HepG2 (cell line): ENCODE measurements around the gene NEDD8. TPM values are rescaled to one million over a fixed set of nuclear protein-coding genes. Genes with fewer than 3 reads are reported as not detected.

ENCODE experiments used
- ARID5B ChIP-seq: IDR thresholded peaks from 2 replicates; pipeline ENCODE4 v1.4.0; 2020; ENCODE audit warnings: mild to moderate bottlenecking, missing genetic modification reagents
- CEBPG ChIP-seq: IDR thresholded peaks from 2 replicates; pipeline ENCODE4 v1.6.1; 2016
- CENPT ChIP-seq: sonication (generic); formaldehyde crosslinking; IDR thresholded peaks from 2 replicates; pipeline ENCODE4 v1.8.0; 2022; ENCODE audit warnings: low read depth, mild to moderate bottlenecking, moderate library complexity, missing genetic modification reagents
- CHD4 ChIP-seq: fragments of 200-600 bp; sonication (generic); IDR thresholded peaks from 2 replicates; pipeline ENCODE4 v1.7.0; 2017; ENCODE audit warnings: mild to moderate bottlenecking, low read length, borderline replicate concordance
- HNRNPLL ChIP-seq: fragments of 200-400 bp; formaldehyde crosslinking; IDR thresholded peaks from 2 replicates; pipeline ENCODE4 v1.6.1; 2017; ENCODE audit warnings: mild to moderate bottlenecking, low read depth, low read length; ENCODE audit not compliant: poor library complexity, severe bottlenecking
- KDM5A ChIP-seq: fragments of 200-600 bp; sonication (generic); IDR thresholded peaks from 2 replicates; pipeline ENCODE4 v1.7.0; 2018; ENCODE audit warnings: antibody characterized with exemption, mild to moderate bottlenecking, low read length, borderline replicate concordance
- MZF1 ChIP-seq: sonication (generic); formaldehyde crosslinking; IDR thresholded peaks from 2 replicates; pipeline ENCODE4 v1.8.1; 2023; ENCODE audit warnings: mild to moderate bottlenecking, missing genetic modification reagents, borderline replicate concordance
- NR2C2 ChIP-seq: sonication (generic); formaldehyde crosslinking; IDR thresholded peaks from 2 replicates; pipeline ENCODE4 v1.4.0; 2020; ENCODE audit warnings: missing genetic modification reagents, mild to moderate bottlenecking, moderate library complexity, borderline replicate concordance
- RFXANK ChIP-seq: IDR thresholded peaks from 2 replicates; pipeline ENCODE4 v1.6.1; 2016
- SP140L ChIP-seq: sonication (generic); formaldehyde crosslinking; IDR thresholded peaks from 2 replicates; pipeline ENCODE4 v1.4.0; 2020; ENCODE audit warnings: missing genetic modification reagents, borderline replicate concordance
- TEAD3 ChIP-seq: optimal IDR thresholded peaks from 2 replicates; pipeline ENCODE3; 2016; ENCODE audit warnings: borderline replicate concordance
- TOPORS ChIP-seq: sonication (generic); formaldehyde crosslinking; IDR thresholded peaks from 2 replicates; pipeline ENCODE4 v1.8.0; 2023; ENCODE audit warnings: mild to moderate bottlenecking, missing genetic modification reagents
- ZBTB26 ChIP-seq: IDR thresholded peaks from 2 replicates; pipeline ENCODE4 v1.6.1; 2016; ENCODE audit warnings: missing compliant biosample characterization, missing genetic modification reagents, borderline replicate concordance
- ZFP41 ChIP-seq: sonication (generic); formaldehyde crosslinking; IDR thresholded peaks from 2 replicates; pipeline ENCODE4 v1.4.0; 2020; ENCODE audit warnings: mild to moderate bottlenecking, missing genetic modification reagents, borderline replicate concordance
- ZNF10 ChIP-seq: sonication (generic); formaldehyde crosslinking; IDR thresholded peaks from 2 replicates; pipeline ENCODE4 v1.4.0; 2020; ENCODE audit warnings: mild to moderate bottlenecking, low read depth, missing genetic modification reagents, borderline replicate concordance
- ZNF225 ChIP-seq: sonication (generic); formaldehyde crosslinking; IDR thresholded peaks from 2 replicates; pipeline ENCODE4 v1.4.0; 2020; ENCODE audit warnings: mild to moderate bottlenecking, missing genetic modification reagents
- ZNF275 ChIP-seq: sonication (generic); formaldehyde crosslinking; IDR thresholded peaks from 2 replicates; pipeline ENCODE4 v1.8.0; 2022; ENCODE audit warnings: missing genetic modification reagents, mild to moderate bottlenecking, inconsistent platforms, borderline replicate concordance
- ZNF367 ChIP-seq: sonication (generic); formaldehyde crosslinking; IDR thresholded peaks from 2 replicates; pipeline ENCODE4 v1.4.0; 2020; ENCODE audit warnings: missing genetic modification reagents, borderline replicate concordance
- ZNF614 ChIP-seq: IDR thresholded peaks from 2 replicates; pipeline ENCODE4 v1.6.1; 2018; ENCODE audit warnings: missing biosample characterization, missing genetic modification reagents, inconsistent platforms, borderline replicate concordance
- ZNF652 ChIP-seq: IDR thresholded peaks from 2 replicates; pipeline ENCODE4 v1.6.1; 2016; ENCODE audit warnings: low read depth, borderline replicate concordance
- ZNF777 ChIP-seq: sonication (generic); formaldehyde crosslinking; IDR thresholded peaks from 2 replicates; pipeline ENCODE4 v1.4.0; 2020; ENCODE audit warnings: missing genetic modification reagents
- polyA plus RNA-seq, 8 experiments: library from polyadenylated mRNA; depleted of rRNA in 3 of 8; stranded (reverse) in 7 of 8; unstranded in 1 of 8; fragments of >200 nt; fragmentation: Illumina TruSeq in 4 of 8; extraction: Trizol in 4 of 8; gene quantifications; 2 replicates each; pipeline versions ENCODE4 v1.2.1 to v1.2.3, GENCODE V29; 2011 to 2016; ENCODE audit warnings: low read depth in 4 of 8, missing spikeins in 1 of 8, mixed read lengths in 1 of 8; ENCODE audit not compliant: insufficient read depth in 1 of 8
- total RNA-seq, 5 experiments: library from RNA; depleted of rRNA; stranded (reverse); fragments of >200 nt; fragmentation: Illumina TruSeq; extraction: Trizol; gene quantifications; 2 replicates each; pipeline ENCODE4 v1.2.3, GENCODE V29; 2016; ENCODE audit warnings: low read depth in 1 of 5

Gene NEDD8
- total and polyA plus RNA-seq, 2 of the 13 experiments (the other 11 are each of a cell fraction or from before 2014, with no cell fraction given), result 535 to 713 TPM

GRCh38 chr14:24213866-24214662, 18.1 kb downstream of the NEDD8 start (continued):
- TF ChIP-seq RFXANK (CRISPR knock-in tag), result no peak
- no peak for TF ChIP-seq TOPORS (CRISPR knock-in tag)
- TF ChIP-seq ZNF367 (CRISPR knock-in tag), result no peak
- TF ChIP-seq SP140L (CRISPR knock-in tag), result no peak
- TF ChIP-seq CEBPG, result no peak
- no peak for TF ChIP-seq ZNF225 (CRISPR knock-in tag)
- TF ChIP-seq ZNF10 (CRISPR knock-in tag), result no peak
- 0 out of 2 replicates have a peak, but pooled peaks have one; percentile 0 for TF ChIP-seq ZBTB26
- no peak for TF ChIP-seq ZNF777 (CRISPR knock-in tag)
- no peak for TF ChIP-seq HNRNPLL
- no peak for TF ChIP-seq TEAD3 (CRISPR knock-in tag)
- no peak; the same call in 1 of the 2 replicates for TF ChIP-seq ZNF275 (CRISPR knock-in tag)
- TF ChIP-seq ZNF652 (CRISPR knock-in tag), result no peak
- peak; percentile 91 for TF ChIP-seq KDM5A
- no peak for TF ChIP-seq MZF1
- no peak for TF ChIP-seq ZNF614 (CRISPR knock-in tag)
- TF ChIP-seq ZFP41, result no peak
- TF ChIP-seq ARID5B (CRISPR knock-in tag), result no peak
- no peak for TF ChIP-seq CHD4
- TF ChIP-seq CENPT (CRISPR knock-in tag), result no peak
- no peak for TF ChIP-seq NR2C2 (CRISPR knock-in tag)
